GM19328 (cell line): Measurements from ENCODE around the gene ELOVL5.
A peak's percentile ranks its signal among the peaks of the same experiment; 100 is the strongest.

Source experiments
- ATAC-seq: cut with Tn5 transposase; IDR thresholded peaks from one replicate; pipeline ENCODE4 v1.9.1; 2021; ENCODE audit warnings: mild to moderate bottlenecking, moderate library complexity; ENCODE audit not compliant: unreplicated experiment

Gene ELOVL5

GRCh38 chr6:53280207-53280606 lies 68.5 kb downstream of the ELOVL5 start:
- no peak for ATAC-seq

DNA sequence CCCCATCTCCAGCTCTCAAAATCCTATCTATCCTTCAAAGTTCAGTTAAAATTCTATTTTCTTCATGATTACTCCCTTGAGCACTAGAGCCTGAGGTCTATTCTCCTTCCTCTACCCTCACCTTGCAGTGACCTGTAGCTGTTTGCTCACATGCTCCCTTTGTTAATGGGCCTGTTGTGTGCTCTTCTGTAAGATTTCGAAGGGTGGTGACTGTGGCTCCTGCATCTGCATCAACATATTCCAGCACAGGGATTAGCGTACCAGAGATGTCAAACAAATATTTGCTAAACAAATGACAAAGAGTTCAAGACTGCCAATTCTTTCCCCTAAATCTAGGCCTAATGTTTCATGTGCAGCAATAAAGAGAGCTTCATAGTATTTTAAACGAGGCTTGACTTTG lies 69.5 kb downstream of the ELOVL5 start:
- no peak for ATAC-seq

DNA sequence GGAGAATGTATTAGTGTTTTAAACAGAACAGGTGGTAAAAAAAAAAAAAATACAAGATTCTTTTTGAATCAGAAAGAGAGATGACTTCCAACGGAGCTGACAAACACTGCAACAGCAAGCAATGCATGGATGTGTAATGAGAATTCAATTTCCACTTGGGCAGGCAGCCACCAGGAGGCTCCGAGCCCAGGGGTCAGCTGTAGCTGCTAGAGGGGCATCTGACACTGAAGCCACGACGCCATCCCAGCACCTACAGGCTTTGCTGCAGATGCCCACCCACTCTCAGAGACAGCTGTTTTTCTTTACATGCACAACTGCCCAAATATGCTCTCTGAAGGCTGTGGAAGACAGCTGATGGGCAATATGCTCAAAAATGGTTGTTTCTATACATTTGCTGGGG lies 75.4 kb downstream of the ELOVL5 start:
- no peak for ATAC-seq

DNA sequence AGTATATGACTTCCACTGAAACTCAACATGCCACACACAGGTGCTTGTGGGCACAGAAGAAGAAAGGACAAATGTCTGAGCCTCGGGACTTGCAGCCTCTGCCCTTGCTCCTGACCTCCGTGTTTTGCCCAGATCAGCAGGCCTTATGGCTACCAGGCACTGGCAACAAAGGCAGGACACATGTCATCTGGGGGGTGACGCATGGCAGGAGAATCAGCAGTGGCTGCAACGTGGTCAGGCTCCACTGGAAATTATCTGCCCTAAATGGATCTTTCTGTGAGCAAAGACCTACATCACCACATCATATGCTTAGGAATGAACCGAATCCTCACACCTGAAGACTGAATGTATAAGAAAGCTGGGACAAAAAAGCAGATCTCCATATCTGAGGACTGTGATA lies 78.9 kb downstream of the ELOVL5 start:
- no peak for ATAC-seq

DNA sequence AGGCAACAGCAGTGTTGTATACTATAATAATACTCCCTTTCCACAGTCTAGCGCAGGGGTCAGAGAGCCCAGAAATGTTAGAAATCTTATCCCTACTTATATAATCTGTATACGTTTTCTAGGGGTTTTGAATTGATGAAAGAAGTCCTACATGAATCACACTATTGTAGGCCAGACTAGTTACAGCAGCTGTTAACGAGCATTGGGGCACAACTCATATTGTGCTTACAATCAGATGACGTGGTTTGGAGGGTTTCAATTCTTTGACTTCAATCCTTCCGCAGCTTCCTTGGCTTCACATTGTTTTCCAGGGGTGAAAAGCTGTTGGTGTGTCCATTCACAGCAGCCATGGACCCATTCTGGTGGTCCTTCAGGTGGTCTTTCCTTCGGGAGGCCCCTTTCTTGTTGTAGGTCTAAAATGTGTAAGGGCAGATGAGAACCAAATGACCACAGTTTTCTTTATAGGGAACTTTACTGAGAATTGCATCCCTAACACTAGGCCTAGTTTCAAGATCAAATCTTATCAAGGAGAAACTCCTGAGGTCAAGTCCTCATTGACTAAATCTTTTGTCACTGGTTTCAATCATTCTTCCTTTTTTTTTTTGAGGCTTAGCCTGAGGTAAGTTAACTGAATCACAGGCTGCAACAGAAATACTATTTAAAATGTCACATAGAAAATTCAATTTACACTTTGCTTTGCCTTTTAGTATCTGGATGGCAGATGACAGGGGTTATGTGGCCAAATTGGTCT lies 79.7 kb downstream of the ELOVL5 start:
- ATAC-seq: no peak

DNA sequence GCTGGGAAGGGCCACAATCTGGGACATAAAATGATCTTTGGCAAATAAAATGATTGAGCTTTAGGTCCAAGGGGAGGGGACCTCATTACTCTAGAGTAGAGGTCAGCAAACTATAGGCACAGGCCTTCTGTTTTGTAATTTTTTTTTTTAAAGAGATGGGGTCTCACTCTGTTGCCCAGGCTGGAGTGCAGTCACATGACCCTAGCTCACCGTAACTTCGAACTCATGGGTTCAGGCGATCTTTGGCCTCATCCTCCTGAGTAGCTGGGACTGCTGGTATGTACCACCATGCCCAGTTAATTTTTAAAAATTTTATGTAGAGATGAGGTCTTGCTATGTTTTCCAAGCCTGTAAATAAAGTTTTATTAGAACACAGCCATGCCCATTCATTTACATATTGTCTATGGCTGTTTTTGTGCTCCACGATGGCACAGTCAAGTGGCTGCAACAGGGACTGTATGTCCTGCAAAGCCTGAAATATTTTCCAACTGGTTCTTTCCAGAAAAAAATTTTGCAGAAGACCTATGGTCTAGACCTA lies 82.1 kb downstream of the ELOVL5 start:
- ATAC-seq: no peak

- no peak for ATAC-seq
Observed at GRCh38 chr6:53264915-53265607, 83.7 kb downstream of the ELOVL5 start.

- ATAC-seq: no peak
Observed at GRCh38 chr6:53264337-53264736, 84.4 kb downstream of the ELOVL5 start.

- no peak for ATAC-seq
Observed at GRCh38 chr6:53263917-53264316, 84.8 kb downstream of the ELOVL5 start.

DNA sequence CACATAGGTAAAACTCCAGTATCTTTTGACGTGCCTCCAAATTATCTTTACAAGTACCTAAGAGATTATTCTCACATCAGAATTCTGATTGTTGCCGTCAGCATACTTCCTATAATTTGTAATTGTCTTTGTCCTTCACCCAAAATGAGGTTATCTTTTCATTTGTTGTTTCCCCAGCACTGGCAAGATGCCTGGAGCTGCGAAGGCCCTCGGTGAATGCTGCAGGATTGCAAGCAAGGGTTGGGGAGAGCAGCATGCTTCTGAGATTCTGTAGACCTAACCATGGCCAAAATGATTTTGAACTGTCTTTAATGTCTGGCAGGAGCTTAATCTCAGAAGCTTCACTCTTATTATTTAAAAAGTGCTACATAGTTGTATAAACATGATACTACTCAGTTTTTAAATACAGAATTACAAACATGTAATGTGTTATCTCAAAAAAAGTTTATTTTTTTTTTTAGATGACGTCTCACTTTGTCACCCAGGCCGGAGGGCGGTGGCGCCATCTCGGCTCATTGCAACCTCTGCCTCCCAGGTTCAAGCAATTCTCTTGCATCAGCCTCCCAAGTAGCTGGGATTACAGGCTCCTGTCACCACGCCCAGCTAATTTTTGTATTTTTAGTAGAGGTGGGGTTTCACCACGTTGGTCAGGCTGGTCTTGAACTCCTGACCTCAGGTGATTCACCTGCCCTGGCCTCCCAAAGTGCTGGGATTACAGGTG lies 88.7 kb downstream of the ELOVL5 start:
- no peak for ATAC-seq

DNA sequence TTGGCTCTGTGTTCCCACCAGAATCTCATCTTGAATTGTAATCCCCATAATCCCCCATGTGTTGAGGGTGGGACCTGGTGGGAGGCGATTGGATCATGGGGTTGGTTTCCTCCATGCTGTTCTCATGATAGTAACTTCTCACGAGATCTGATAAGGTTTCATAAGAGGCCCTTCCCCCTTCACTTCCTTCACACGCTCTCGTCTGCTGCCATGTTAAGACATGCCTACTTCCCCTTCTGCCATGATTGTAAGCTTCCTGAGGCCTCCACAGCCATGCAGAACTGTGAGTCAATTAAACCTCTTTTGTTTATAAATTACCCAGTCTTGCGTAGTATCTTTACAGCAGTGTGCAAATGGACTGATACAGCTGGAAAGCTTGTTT lies 90.0 kb downstream of the ELOVL5 start:
- ATAC-seq: no peak

DNA sequence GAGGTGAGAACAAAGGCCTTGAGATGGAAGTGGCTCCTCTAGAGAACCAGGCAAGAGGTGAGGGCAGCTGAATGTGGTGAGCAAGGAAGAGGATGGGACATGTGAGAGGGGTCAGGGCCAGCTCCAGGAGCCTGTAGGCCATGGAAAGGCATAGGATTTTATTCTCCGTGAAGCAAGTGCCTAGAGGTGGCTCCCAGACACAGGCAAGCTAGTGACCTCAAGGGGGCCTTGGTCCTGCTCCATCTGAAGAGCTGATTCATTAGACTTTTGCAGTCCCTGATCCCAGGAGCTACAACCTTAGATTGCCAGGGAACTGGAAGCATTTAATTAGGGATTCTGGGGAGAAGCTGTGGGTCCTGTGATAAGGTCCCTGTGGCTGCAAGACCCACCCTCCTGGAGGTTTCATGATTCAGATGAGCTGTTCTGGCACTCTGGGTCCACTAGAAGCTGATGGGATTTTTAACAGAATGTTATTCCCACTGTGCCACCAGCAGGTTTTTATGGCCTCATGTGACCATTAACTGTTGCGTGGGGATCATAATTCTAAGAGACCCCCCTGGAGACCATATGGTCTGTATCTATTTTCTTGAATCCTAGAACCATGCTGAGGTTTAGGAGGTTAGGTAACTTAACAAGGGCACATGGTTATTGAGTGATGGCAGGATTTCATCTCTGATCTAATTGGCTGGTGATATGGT lies 90.5 kb downstream of the ELOVL5 start:
- no peak for ATAC-seq

DNA sequence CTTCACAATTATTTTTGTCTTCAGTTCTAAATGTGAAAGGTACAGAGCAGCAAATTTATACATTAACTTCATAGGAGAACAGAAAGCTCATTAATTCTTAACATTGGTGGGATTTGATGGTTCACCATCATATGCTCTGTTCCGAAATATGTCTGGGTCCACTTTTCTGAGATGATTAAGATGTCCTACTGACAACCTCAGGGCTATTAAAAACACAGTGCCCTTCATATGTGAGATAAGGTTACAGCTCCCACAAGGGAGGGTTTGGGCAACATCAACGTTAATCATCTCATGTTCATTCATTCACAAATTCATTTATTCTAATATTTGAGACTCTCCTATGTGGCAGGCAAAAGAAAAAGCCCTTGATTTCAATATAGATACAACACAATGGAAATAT lies 91.2 kb downstream of the ELOVL5 start:
- ATAC-seq: no peak

GRCh38 chr6:53257001-53257400 lies 91.7 kb downstream of the ELOVL5 start:
- no peak for ATAC-seq

DNA sequence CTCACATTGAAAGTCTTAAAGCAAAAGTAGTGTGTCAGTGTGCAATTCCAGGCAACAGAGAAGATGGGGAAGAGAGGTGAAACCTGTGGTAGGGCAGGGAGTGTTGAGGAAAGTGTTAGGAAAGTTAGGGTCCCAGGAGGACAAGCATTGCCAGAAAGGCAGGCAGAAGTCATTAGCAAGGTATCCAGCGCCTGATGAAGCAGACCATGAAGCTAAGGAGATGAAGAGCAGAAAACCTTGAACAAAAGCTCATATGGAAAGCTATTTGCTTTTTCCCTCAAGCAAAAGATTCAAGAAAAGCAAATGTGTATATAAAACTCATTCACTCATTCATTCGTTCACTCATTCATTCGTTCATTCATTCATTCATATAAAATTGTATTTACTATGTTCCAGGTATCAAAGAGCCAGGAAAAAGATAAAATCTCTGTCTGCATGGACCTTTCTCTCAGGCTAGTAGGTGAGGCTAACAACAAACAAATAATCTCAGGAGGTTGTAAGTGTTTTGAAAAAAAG lies 96.5 kb downstream of the ELOVL5 start:
- ATAC-seq: no peak

DNA sequence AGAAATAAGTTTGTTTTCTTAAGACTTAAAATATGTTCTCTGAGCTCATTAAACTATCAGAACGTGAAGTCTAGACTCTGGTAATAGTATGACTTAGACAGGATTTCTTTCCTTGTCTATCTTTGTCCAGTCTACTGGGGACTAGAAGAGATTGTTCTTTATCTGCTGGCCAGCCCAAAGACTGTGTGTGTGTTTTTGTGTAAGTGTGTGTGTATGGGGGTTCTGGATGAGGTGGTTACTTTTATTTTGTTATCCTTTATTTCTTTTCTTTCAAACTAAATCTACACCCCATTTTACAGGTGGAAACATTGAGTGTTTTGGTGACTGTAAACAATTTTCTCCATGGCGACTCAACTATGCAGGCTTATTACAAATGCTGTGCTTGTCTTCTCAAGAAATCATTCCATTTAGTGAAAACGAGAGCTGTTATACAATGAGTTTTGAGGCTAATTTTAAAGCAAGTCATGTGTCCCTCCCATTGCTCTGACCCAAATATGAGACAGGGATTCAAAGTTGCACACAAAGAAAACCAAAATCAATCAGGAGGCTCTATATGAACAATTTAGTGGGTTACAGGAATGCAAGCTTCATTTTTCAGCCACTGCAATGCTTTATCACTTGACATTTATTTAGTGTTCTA lies 97.6 kb downstream of the ELOVL5 start:
- ATAC-seq: no peak

GRCh38 chr6:53250176-53251032 lies 98.3 kb downstream of the ELOVL5 start:
- no peak for ATAC-seq

DNA sequence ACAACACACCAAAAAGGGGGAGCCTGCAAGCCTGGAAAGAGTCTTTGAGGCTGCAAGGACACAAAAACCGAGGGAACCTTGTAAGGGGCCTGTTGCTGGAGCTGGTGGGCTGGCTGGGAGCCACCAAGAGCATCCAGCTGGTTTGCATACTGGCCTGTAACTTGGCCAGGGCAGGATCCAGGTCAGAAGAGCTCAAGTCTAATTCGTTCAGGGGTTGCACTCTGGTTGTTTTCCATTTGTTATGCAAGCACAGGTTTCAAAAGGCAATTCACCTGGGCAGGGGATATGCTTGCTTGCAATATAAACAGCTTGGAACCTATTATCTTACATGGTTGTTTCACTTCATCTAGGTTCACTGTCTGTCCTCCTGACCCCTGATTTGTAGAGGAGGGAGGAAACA lies 101.8 kb downstream of the ELOVL5 start:
- ATAC-seq: no peak

DNA sequence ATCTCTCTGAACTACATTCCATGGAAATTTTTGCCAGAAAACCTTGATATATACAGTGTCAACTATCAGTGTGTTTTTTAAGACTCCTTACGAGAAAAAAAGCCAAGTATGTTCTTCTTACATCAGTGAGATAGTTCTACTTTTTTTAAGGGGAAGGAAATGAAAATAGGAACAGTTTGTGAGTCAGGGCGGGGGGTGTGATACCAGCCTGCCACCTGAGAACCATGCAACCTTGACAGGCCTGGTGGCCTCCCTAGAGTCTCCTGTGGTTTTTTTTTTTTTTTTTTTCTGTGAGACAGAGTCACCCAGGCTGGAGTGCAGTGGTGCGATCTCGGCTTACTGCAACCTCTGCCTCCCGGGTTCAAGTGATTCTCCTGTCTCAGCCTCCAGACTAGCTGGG lies 103.8 kb downstream of the ELOVL5 start:
- peak; percentile 80 for ATAC-seq
